ENCODE measurements around the gene C2CD4C. TPM values are rescaled to one million over a fixed set of nuclear protein-coding genes. Genes with fewer than 3 reads are reported as not detected.
"Not testable (repeated sequence)": the region's sequence is repeated elsewhere in the genome, so short reads cannot be mapped to it uniquely, and the experiment has no call there.

The C2CD4C gene
- polyA plus RNA-seq, 5 donors: 0.33 to 0.86 (median 0.54) TPM

GRCh38 chr19:416416-416815 is 7.5 kb upstream of the C2CD4C start:
- no peak for DNase-seq

GRCh38 chr19:415292-415691 is 6.3 kb upstream of the C2CD4C start:
- no peak for DNase-seq

- DNase-seq: no peak
Observed at GRCh38 chr19:413756-414420, 4.9 kb upstream of the C2CD4C start.

- DNase-seq: no peak
Observed at GRCh38 chr19:412356-413355, 3.7 kb upstream of the C2CD4C start.

GRCh38 chr19:411723-412355 is 2.9 kb upstream of the C2CD4C start:
- DNase-seq: no peak

GRCh38 chr19:411121-411722 is 2.3 kb upstream of the C2CD4C start:
- not testable (repeated sequence) for DNase-seq

GRCh38 chr19:410243-410781 is 1.4 kb upstream of the C2CD4C start:
- no peak for DNase-seq

- DNase-seq: no peak
Observed at GRCh38 chr19:409516-410242, 732 bp upstream of the C2CD4C start.

- DNase-seq: no peak
Observed at GRCh38 chr19:408441-408901, 476 bp downstream of the C2CD4C start.

GRCh38 chr19:407511-408440 is 1.2 kb downstream of the C2CD4C start:
- DNase-seq: no peak

GRCh38 chr19:406971-407510 is 1.9 kb downstream of the C2CD4C start:
- DNase-seq: no peak

- no peak for DNase-seq
Observed at GRCh38 chr19:406135-406781, 2.7 kb downstream of the C2CD4C start.

GRCh38 chr19:405121-405965 is 3.6 kb downstream of the C2CD4C start:
- DNase-seq: no peak

- DNase-seq: no peak
Observed at GRCh38 chr19:403221-404027, 5.5 kb downstream of the C2CD4C start.

- DNase-seq: no peak
Observed at GRCh38 chr19:402786-403185, 6.2 kb downstream of the C2CD4C start.

- no peak for DNase-seq
Observed at GRCh38 chr19:401866-402511, 7.0 kb downstream of the C2CD4C start.

All from right lung (tissue), 5 donors.